IMR-90 (cell line): ENCODE results near the gene LIMK2.
"Not testable (repeated sequence)": the region's sequence is repeated elsewhere in the genome, so short reads cannot be mapped to it uniquely, and the experiment has no call there.

Experiments used
- BHLHE40 ChIP-seq: fragments of 150-350 bp; IDR thresholded peaks from 2 replicates; pipeline ENCODE4 v1.6.1; 2016; ENCODE audit warnings: mild to moderate bottlenecking, low read depth, low read length
- CTCF ChIP-seq: conservative IDR thresholded peaks from 2 replicates; pipeline ENCODE4 v1.5.1; 2012; ENCODE audit warnings: mild to moderate bottlenecking, low read depth, low read length, improper control_type of control experiment
- ELK1 ChIP-seq: fragments of 150-350 bp; IDR thresholded peaks from 2 replicates; pipeline ENCODE4 v1.6.1; 2016; ENCODE audit warnings: low read depth, mild to moderate bottlenecking, low read length, moderate library complexity, borderline replicate concordance
- FOS ChIP-seq: fragments of 150-350 bp; IDR thresholded peaks from 2 replicates; pipeline ENCODE4 v1.6.1; 2016; ENCODE audit warnings: low read depth, low read length
- MAFK ChIP-seq: IDR thresholded peaks from 2 replicates; pipeline ENCODE4 v1.6.1; 2012; ENCODE audit warnings: low read depth, low read length, improper control_type of control experiment
- MAZ ChIP-seq: IDR thresholded peaks from 2 replicates; pipeline ENCODE4 v1.6.1; 2012; ENCODE audit warnings: low read depth, mild to moderate bottlenecking, low read length, improper control_type of control experiment, moderate library complexity, borderline replicate concordance
- POLR2A ChIP-seq: IDR thresholded peaks from 2 replicates; pipeline ENCODE4 v1.6.1; 2012; ENCODE audit warnings: mild to moderate bottlenecking, low read depth, low read length
- RAD21 ChIP-seq: IDR thresholded peaks from 2 replicates; pipeline ENCODE4 v1.6.1; 2012; ENCODE audit warnings: low read length, improper control_type of control experiment
- RCOR1 ChIP-seq: IDR thresholded peaks from 2 replicates; pipeline ENCODE4 v1.6.1; 2012; ENCODE audit warnings: mild to moderate bottlenecking, low read length, improper control_type of control experiment; ENCODE audit not compliant: insufficient replicate concordance
- RFX5 ChIP-seq: IDR thresholded peaks from 2 replicates; pipeline ENCODE4 v1.8.0; 2012; ENCODE audit warnings: low read depth, mild to moderate bottlenecking, low read length, moderate library complexity
- SMC3 ChIP-seq: fragments of 150-350 bp; IDR thresholded peaks from 2 replicates; pipeline ENCODE4 v1.6.1; 2016; ENCODE audit warnings: low read depth, mild to moderate bottlenecking, antibody characterized with exemption, low read length, moderate library complexity
- USF2 ChIP-seq: fragments of 150-350 bp; IDR thresholded peaks from 2 replicates; pipeline ENCODE4 v1.6.1; 2017; ENCODE audit warnings: mild to moderate bottlenecking, antibody characterized with exemption, low read length, low read depth

GRCh38 chr22:31245998-31246397 lies 33.9 kb downstream of the LIMK2 start:
- TF ChIP-seq POLR2A, CTCF, RAD21, BHLHE40, MAZ, RFX5, MAFK, SMC3, RCOR1, USF2, ELK1, FOS: not testable (repeated sequence)
